AML-193 (cell line): ENCODE results near the gene CCND1.

Source experiments
- DNase-seq, 2 experiments: peaks; one replicate each; lab custom pipeline; 2025; lab: John Stamatoyannopoulos, UW

Gene CCND1

DNA sequence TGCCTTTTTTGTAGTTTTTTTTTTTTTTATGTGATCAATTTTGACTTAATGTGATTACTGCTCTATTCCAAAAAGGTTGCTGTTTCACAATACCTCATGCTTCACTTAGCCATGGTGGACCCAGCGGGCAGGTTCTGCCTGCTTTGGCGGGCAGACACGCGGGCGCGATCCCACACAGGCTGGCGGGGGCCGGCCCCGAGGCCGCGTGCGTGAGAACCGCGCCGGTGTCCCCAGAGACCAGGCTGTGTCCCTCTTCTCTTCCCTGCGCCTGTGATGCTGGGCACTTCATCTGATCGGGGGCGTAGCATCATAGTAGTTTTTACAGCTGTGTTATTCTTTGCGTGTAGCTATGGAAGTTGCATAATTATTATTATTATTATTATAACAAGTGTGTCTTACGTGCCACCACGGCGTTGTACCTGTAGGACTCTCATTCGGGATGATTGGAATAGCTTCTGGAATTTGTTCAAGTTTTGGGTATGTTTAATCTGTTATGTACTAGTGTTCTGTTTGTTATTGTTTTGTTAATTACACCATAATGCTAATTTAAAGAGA lies 12.5 kb downstream of the CCND1 start:
- DNase-seq, result no peak

DNA sequence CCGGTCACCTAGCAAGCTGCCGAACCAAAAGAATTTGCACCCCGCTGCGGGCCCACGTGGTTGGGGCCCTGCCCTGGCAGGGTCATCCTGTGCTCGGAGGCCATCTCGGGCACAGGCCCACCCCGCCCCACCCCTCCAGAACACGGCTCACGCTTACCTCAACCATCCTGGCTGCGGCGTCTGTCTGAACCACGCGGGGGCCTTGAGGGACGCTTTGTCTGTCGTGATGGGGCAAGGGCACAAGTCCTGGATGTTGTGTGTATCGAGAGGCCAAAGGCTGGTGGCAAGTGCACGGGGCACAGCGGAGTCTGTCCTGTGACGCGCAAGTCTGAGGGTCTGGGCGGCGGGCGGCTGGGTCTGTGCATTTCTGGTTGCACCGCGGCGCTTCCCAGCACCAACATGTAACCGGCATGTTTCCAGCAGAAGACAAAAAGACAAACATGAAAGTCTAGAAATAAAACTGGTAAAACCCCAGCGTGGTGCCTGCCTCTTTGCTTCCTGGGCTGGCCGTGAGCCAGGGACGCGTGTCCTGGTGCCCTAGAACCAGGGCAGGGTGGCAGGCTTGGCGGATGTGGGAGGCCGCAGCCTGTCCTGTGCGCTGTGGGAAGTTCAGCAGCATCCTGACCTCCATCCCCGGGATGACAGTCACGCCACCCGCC lies 13.2 kb downstream of the CCND1 start:
- no peak for DNase-seq

DNA sequence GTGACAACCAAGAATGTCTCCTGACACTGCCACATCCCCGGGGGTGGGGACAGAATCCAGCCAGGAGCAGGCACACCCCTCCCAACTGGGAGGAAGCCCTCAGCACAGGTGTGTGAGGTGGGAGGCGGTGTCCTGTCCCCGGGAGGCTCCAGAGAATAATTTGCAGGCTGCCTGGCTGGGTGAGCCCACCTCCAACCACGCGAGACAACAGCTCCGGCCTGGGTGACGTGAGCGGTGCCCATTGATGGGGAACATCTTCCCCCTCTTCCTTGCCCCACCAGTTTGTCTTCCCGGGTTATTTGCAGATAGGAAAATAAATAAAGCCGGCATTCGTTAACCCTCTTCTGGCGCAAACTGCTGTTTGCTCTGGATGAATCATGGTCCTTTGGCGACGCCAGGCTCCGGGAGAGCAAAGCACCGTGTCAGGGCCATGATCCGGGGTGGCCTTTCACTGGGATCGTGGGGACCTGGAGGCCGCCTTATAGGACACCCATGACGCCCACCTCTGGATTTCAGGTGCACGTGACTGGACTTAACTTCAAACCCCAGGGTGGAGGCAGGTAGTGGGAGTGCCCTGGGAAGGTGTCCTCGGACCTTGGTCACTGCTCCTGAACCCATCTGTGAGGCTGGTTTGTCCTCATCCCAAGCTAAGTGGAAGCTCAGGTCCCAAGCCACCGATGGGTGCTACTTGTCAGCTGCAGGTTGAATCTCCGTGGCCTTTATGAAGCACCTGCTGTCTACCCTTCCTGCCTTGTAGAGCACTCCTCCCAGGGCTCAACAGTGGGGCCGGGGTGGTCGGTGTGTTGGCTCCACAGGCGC lies 13.9 kb downstream of the CCND1 start:
- DNase-seq, result no peak

DNA sequence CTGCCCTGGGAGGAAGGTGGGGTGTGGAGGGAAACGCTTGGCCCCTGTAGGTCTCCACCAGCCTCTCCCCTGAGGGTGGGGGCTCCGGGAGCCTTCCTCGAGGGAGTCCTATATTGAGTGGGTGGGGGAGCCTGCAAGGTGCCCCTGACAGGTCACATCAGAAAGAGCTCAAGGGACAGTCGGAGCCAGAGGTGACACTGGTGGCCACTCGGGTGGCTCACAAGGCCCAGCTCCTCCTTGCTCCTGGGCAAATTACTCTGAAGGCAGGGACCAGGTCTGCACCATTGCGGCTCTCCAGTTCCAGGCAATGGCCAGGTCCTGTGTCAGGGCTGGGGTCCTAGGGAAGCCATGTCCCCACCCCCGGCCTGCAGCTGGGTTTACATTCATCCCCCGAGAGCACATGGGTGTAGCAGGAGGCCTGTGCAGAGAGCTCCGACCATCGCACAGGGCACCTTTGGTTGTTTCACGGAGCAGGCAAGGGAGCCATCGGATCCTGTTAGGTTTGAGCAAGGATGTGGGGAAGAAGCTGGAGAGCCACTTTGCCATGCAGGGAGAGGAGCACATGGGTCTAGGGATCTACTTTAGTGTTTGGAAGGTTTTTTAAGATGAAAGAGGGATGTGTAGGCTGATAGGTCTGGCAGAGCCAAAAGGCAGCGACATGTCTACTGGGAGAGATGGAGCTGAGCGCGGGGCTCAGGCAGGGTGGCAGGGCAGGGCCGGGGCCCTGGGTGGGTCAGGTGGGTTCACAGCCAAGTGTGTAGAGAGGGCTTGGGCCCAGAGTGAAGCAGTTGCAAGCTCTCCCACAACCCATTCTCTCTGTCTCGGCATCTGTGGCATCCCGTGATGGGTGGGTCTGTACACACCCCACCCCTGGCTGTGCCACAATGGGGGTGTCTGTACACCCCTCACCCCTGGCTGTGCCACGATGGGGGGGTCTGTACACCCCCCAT lies 14.8 kb downstream of the CCND1 start:
- DNase-seq, result no peak

DNA sequence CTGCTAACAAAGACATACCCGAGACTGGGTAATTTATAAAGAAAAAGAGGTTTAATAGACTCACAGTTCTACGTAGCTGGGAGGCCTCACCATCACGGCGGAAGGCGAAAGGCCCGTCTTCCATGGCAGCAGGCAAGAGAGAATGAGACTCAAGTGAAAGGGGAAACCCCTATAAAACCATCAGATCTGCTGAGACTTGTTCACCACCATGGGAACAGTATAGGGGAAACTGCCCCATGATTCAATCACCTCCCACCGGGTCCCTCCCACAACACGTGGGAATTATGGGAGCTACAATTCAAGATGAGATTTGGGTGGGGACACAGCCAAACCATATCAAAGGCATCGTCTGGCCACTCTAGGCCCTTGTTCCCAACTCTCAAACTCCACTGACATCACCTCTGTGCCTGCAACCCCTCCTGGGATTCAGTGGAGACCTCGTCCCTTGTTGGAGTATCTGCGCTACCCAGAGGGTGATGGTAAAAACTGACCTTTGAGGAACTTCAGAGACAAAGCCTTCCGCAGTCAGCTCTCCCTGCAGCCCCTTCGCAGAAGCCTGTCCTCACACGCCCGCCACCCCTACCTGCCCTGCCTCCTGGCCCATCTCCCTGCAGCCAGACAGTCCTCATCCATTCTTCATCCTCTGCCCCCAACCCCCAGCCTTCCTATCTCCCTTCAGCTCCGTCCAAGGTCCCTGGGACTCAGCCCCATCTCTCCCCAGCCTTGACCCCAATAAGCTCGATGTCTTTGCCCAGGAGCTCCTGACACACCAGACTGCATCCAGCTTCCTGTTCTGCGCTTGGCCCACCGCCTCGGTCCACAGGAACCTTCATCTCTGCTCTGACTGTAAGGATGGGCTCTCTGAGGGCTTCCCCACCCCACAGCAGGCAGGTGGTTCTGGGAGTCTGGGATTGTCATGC lies 15.8 kb downstream of the CCND1 start:
- DNase-seq, result no peak

DNA sequence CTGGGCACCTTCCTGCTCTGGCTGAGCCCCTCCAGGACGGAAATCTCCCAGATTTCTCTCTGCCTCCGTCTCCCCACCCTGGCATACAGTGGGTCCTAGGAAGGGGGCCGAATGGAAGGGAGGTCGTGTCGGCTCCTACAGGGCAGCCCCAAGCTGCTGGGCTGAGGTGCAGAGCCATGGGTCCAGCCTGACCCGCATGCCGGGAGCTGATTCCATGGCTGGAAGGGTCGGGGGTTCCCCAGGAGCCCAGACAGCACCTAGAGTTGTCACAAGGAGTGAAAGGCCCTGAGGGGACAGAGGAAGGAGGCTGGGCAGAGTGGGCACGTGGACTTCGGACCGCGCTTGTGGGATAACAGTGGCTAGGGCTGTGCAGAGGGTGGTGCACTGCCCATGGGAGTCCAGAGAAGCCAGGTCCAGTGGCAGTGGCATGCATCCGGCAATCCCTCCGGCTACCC lies 16.5 kb downstream of the CCND1 start:
- no peak for DNase-seq

DNA sequence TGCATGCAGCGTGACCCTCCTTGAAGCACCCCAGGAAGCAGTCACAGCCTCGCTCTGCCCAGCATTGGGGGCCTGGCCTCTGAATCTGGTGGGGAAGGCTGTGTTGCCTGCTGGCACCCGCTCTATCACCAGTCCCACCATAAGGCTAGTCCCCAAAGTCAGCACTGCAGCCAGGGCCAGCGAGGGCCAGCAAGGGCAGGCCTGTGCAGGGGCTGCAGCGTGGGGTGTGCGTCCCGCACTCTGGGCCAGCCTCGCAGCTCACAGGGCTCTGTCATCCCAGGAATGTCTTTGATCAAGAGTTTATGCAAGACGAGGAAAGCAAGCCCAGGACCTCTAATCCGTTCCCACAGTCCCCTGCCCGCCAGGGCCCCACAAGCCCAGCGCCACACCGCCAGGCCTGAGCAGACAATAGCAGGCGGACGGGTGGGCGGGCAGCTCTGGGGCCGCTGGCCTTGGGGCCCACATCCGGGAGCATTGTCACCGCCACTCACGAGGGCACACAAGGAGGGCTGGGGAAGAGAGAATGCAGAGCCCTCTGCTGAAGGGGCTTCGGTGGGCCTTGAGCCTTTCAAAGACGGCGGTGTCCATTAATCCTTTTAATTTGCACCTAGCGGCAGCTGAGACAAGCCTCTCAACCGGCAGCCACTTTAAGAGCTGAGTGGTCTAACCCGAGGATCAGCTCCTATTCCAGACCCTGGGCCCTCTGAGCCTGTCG lies 17.1 kb downstream of the CCND1 start:
- DNase-seq, result no peak

DNA sequence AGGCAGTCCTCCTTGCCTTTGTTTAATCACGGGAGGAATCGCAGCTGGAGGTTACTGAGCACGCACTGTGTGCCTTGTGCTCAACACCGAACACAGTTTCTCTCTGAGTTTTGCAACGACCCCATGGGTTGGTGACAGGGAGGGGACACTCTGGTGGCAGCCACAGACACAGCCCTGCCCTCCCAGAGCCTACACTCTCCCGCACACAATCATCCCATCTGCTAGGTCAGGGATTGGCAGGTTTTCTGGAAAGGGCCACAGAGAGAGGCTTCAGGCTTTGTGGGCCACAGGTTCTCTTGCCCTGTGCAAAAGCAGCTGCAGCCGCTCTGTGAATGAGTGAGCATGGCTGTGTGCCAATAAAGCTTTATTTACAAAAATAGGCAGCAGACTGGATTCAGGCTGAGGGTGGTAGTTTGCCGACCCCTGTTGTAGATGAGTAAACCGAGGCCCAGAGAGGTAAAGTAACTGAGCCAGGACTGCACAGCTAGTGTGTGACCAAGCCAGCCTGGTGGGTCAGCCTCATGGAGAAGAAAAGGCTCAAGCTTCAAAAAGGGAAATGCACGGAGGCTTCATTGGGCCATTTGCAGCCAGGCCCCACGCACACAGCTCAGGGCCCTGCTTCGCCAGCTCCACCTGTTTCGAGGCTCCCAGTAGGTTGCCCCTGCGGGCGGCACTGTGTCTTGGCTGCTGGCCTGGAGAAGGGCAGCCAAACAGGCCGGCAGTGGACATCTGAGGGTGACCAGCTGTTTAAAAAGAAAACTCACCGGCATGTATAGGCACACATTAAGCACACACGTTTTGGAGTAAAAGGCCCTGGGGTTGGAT lies 17.9 kb downstream of the CCND1 start:
- DNase-seq, result no peak

DNA sequence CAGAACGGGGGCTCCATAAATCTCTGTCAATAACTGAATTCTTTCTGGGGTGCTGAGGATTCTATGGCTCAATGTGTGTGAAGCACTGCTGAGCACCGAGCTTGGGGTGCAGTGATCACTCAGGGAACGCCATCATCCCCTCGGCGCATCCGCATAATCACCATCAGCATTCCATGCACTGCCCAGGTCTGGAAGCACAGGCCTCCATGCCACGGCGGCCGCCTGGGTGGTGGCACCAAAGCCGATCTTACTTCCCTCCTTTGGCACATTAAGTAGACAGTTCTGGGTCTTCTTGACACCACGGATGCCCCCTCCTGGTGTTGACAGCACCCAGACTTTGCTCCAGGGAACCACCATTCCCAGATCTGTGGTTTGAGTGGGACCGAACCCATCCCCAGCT lies 18.6 kb downstream of the CCND1 start:
- no peak for DNase-seq

DNA sequence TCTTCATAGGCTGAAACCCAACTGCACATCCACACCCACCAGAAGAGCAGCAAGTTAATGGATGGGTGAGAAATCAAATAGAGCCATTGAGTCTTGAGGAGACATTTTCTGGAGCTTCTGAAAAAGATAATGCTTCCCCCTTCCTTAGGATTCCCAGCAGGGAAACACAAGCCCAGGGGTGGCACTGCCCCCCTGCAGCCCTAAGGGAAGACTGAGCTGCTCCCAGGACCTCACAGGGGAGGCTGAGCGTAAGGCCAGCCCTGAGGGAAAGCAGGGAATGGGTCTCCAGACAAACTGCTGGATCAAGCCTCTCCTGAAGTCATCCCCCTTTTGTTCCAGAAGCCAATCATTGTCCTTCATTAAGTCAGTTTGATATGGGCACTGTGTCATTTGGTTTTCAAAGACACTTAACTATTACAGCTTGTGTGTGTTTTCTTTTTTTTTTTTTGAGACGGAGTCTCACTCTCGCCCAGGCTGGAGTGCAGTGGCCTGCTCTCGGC lies 19.1 kb downstream of the CCND1 start:
- DNase-seq, result no peak

DNA sequence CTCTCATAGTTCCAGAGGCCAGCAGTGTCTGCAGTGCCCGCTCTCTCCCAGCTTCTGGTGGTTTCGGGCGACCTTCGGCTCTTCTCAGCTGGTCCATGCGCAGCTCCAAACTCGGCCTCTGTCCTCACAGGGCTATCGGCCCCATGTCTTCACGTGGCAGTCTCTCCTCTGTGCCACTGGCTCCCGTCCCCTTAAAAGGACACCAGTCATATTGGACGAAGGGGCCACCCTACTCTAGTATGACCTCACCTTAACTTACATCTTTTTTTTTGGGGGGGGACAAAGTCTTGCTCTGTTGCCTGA lies 20.4 kb downstream of the CCND1 start:
- DNase-seq, result no peak

DNA sequence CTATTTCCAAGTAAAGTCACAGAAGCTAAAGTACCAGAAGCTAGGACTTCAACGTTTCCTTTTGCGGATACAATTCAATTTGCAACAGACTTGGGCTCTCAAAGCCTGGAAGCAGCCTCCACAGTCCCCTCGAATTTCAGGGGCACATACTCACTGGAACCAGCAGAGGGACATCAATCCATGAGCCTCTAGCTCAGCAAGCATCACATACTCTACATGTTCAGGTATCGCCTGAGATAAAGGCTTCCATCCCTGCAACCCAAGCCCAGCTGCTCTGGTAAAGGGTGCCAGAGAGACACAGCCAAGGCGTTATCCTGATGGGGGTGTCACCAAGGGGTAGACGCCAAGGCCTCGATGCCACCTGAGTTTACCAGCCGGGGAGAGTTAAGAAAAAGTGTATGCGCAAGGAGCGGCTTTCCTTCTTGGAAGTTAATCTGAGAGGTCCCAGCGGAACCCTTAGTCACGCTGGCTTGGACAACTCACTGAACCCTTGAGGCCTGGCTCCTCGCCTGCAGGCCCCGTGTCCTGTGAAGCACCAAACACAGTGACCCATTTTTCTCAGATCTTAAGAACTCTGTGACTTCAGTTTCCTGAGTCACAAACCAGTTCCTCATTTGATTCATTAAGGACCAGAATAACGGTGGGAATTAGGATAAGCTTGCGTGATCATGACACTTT lies 21.2 kb downstream of the CCND1 start:
- DNase-seq, result no peak

DNA sequence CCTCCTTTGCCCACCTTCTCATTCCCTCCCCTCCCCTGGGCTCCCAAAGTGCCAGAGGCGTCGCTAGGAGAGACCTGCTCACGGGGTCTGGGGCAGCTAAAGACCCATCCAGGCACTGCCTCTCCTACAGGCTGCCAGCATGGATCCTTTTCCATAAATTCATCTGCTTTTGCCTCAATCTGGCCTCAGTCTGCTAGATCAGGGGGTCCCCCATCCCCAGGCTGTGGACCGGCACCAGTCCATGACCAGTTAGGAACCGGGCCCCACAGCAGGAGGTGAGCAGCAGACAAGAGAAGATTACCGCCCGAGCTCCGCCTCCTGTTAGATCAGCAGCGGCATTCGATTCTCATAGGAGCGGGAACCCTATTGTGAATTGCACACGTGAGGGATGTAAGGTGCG lies 21.9 kb downstream of the CCND1 start:
- DNase-seq, result no peak

DNA sequence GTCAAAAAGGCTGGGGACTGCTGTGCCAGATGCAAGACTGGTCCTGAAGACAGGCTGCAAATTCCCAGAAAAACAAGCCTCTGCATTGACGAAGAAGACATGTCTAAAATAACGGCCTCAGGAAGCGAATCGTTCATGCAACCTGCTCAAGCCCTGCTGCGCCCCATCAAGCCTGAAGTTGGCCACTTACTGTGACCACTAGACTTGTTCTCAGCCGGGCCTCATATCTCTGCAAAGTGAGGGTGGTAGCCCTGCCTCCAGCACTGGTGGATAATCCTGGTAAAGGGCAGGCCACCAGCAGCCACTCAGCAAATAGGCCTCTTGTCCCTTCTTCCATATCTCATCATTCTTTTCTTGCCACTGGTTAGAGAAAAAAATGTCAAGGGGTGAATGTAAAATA lies 22.4 kb downstream of the CCND1 start:
- DNase-seq, result no peak

DNA sequence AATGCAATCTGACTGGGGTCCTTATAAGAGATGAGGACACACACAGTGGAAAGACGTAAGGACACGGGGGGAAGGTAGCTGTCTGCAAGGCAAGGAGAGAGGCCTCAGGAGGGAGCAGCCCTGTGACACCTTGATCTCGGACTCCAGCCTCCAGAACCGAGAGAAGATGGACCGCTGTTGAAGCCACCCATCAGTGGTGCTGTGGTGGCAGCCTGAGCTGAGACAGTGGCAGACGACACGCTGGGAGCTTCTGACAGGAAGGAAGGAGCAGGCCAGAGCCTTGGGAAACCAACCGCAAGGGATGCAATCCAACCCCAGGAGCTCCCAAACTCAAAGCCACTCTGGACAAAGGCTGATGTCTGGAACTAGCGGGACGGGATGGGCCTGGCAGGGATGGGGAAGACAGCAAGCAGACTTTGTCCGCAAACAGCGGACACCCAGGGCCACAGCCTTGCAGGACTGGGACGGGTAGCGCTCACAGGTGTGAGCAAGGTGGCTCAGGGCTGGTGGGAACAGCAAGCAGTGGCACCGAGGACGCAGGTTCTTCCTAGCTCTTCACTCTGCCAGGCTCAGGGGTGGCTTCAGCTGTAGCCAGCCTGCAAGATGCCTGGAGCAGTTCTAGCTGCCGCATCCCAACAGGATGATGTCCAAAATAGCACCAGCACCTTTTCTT lies 23.3 kb downstream of the CCND1 start:
- DNase-seq, result no peak

DNA sequence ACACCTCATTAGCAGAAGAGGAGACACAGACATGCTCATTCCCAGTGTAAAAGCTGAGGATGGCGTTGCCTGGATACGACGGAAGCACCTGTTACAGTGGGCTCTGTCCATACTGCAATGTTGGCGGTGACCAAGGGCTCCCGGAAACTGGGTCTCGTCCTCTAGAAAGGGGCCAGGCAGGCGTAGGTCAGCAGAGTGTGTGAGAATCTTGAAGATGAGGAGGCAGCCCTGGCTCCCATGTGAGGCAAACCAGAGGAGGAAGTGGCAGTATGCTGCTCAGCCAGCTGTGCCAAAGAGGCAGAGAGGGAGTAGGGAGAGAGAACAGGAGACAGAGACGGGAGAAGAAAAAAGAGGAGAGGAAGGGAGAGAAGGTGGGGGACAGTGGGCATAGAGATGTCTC lies 23.9 kb downstream of the CCND1 start:
- no peak for DNase-seq

DNA sequence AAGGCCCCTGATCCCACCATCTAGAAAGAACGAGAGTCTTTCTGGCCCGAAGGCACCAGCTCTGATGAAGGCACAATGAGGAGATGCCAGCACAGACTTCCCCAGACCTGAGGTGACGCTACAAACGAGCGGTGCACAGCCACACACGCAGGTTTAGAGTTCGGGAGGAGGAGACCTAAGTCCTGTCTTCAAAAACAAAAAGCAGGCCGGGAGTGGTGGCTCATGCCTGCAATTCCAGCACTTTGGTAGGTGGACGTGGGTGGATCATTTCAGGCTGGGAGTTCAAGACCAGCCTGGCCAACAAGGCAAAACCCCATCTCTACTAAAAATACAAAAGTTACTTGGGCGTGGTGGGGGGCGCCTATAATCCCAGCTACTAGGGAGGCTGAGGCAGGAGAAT lies 24.7 kb downstream of the CCND1 start:
- DNase-seq, result no peak

DNA sequence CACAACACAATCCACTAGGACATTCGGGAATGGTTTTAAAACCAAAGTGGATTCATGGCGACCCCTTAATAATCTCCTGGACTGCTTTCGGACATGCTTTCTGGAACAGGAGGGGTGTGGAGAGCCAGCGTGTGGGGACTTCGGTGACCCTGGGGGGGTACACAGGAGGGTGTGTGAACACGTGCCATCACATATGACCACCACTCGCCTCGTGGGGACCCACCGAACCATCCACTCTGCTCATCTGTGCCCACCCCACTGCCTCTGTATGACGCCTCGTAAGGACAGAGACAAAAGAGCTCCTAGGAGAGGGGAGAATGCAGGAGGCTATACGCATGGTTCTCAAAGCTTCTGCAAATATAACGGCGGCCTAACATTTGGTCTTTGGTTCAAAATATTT lies 25.3 kb downstream of the CCND1 start:
- no peak for DNase-seq
